HK-2 (cell line): ENCODE measurements around the gene ABI1.

Experiments
- DNase-seq: peaks from one replicate; pipeline ENCODE4 v3.0.0-alpha.2; 2018; ENCODE audit not compliant: unreplicated experiment

Gene ABI1

DNA sequence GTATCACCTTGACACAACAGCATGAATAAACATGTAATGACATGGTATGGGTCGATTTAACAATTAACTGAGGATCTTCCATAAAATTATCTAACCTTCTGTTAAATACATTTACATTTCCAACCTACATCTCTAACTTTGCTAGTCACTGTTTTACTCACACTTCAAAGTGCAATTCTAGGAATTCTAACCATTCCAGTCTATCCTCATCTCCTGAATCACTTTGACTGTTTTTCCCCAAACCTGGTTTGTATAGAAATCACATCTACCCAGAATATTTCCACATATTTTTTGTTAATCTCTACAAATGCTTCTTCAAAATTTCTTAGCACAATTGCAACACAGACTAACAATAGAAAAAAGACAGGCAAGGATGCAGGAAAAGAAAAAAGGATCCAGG lies 6.2 kb downstream of the ABI1 start:
- no peak for DNase-seq

DNA sequence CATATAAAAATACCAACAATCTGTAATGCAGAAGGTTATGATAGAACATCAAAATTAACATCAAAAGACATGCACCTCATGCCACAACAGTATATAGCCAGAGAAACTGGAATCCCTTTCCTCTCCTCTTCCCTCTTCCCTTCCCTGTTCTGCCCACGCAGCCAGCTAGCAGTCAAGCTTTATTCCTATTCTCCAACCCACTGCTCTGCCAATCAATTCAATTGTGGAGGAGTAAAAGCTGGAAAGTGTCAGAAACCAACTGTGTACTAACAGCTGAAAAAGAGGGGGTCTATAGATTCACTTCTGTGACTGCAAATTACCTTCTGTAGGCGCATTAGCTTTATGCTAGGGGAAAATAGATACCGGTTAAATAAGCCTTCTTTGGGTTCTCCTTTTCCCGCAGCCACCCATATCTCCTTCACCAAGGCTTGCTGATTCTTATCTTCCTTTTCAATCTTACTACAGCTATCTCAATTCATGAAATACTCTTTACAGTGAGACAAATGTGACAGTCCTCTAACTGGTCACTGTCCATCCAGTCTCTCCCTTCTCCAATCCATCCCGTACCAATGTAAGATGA lies 16.3 kb downstream of the ABI1 start:
- no peak for DNase-seq

DNA sequence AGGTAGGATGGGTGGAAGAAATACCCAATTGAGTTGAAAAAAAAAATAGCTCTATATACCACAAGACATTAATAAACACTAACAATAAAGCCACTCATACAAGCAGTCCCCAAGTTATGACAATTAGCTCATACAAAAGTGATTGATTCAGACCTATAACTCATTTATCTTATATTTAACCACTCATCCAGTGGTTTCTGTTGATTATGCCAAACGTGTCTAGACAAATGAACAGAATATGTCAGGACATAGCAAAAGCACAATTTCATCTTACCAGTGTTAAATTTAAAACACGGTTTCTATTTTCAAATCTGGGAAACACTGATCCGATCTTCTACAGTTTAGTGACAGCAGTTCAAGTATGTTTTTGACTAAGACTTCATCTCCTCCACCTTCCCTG lies 17.0 kb downstream of the ABI1 start:
- DNase-seq, result no peak

DNA sequence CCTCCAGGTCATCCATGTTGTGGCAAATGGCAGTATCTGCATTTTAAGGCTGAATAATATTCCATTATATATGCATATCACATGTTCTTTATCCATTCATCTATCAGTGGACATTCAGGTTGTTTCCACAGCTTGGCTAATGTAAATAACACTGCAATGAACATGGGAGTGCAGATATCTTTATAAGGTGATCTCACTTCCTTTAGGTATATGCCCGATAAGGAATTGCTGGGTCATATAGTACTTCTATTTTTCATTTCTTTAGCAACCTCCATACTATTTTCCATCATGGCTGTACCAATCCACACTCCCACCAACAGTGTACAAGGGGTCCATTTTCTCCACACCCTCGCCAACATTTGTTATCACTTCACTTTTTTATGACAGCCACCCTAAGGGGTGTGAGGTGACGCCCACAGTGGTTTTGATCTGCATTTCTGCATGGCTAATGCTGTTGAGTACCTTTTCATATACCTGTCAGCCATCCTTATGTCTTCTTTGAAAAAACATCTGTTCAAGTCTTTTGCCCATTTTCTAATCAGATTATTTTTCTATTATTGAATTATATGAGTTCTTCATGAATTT lies 18.9 kb downstream of the ABI1 start:
- DNase-seq, result no peak

DNA sequence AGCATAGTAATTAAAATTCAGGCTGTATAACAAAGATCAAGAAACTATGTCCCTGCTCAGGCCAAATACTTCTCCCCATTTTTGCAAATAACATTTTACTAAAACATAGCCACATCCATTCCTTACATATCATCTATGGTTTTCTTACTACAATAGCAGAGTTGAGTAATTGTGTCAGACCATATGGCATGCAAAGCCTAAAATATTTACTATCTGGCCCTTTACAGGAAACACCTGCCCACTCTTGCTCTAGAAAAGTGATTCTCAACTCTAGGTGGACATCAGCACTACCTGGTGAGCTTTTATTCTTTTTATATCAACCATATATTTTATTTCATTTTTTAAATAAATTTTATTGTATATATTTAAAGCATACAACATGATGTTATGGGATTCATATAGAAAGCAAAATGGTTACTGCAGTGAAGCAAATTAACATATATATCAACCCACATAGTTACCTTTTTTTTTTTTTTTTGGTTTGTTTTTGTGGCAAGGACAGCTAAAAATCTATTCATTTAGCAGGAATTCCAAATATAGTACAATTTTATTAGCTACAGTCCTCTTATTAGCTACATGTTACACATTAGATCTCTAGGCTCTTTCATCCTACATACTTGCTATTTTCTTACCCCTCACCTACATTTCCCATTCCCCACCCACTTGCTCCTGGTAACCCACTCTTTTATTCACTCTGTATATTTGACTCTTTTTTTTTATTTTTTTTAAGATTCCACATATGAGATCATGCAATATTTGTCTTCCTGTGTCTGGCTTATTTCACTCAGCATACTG lies 19.6 kb downstream of the ABI1 start:
- no peak for DNase-seq

DNA sequence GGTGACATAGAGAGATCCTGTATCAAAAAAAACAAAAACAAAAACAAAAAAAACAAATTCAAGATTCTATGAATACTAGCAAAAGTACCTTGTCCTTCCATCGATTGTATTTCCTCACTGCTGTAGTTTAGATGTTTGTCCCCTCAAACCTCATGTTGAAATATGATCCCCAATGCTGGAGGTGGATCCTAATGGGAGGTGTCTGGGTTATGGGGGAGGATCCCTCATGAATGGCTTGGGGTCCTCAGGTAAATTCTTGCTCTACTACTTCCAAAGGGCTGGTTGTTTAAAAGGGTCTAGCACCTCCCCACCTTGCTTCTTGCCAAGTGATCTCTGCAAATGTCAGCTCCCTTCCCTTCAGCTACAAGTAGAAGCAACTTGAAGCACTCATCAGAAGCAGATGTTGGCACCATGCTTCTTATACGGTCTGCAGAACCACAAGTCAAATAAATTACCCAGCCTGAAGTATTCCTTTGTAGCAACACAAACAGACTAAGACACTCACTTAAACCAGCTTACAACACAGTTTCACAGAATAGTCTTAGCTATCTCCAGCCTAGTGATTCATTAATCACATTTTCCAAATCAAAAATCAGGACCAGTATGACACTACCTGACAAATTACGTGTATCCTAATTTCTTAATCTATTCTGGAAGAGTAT lies 20.7 kb downstream of the ABI1 start:
- no peak for DNase-seq

DNA sequence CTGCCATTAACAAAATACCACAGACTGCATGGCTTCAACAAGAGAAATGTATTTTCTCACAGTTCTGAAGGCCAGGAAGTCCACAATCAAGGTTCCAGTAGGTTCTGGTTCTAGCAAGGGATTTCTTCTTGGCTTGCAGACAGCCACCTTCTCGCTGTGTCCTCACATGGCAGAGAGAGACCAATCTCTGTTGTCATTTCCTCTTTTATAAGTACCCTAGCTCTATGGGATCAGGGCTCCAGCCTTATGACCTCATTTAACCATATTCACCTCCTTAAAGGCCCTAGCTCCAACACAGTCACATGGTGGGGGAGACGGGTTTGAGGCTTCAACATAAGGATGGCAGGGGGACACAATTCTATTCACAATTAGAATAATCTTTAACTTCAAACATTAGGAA lies 23.6 kb downstream of the ABI1 start:
- no peak for DNase-seq

DNA sequence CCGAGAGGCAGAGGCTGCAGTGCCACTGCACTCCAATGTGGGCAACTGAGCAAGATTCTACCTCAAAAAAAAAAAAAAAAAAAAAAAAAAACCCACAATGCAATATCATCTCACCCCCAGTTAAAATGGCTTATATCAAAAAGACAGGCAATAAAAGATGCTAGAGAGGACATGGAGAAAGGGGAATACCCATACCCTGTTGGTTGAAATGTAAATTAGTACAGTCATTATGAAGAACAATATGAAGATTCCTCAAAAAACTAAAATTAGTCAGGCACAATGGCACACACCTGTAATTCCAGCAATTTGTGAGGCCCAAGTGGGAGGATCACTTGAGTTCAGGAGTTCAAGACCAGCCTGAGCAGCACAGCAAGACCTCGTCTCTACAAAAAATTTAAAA lies 25.7 kb downstream of the ABI1 start:
- DNase-seq, result no peak

DNA sequence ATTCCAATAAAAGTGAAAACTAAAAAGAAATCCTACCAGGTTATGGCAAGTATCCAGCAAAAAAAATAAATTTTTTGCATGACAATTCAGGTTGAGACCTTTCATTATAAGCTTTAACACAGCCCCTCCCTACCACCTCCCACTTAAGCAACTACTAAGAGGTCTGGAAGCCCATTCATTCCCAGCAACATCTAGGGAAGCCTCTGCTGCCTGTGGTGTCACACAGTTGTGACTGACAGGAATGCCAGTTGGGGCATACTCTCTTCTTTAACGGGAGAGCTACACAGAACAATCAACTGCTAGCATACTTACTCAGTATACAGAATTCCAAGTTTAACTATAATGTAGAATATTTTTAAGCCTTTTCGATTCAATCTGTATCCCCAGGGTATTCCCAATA lies 27.8 kb downstream of the ABI1 start:
- no peak for DNase-seq

DNA sequence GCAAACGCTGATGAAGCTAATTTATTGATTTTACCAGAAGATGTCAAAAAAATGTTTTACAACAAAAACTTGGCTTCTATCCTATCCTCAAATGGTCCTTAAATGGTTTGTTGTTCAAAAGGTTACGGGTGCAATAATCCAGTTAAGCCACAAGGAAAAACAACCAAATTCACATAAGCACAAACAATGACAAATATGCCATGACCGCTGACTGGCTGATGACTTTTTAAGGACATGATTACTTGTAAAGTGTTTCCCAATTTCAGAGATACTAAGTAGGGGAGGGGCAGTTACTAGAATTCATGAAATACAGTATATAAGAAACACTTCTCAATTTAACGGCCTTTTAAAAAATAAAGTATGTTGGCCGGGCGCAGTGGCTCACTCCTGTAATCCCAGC lies 28.8 kb downstream of the ABI1 start:
- no peak for DNase-seq

DNA sequence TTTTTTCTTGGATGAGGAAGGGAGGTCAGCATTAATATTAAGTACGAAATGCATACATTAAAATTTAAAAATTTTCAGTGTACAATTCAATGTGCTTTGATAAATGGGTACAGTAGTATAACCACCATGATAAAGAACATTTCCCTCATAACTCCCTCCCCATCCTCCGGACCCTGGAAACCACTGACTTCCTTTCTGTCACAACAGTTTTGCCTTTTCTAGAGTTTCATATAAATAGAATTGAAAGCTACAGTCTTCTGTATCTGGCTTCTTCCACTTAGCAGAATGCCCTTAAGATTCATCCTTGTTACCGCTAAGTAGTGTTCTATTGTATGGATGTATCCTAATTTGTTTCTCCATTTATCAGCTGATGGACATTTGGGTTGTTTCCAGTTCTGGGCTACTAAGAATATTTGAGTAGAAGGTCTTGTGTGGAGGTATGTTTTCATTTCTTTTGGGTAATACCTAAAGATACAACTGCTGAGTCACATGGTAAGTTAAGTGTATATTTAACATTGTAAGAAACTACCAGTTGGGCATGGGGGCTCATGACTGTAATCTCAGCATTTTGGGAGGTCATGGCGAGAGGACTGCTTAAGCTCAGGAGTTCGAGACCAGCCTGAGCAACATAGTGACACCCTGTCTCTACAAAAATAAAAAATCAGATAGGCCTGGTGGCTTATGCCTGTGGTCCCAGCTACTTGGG lies 30.8 kb downstream of the ABI1 start:
- DNase-seq, result no peak

DNA sequence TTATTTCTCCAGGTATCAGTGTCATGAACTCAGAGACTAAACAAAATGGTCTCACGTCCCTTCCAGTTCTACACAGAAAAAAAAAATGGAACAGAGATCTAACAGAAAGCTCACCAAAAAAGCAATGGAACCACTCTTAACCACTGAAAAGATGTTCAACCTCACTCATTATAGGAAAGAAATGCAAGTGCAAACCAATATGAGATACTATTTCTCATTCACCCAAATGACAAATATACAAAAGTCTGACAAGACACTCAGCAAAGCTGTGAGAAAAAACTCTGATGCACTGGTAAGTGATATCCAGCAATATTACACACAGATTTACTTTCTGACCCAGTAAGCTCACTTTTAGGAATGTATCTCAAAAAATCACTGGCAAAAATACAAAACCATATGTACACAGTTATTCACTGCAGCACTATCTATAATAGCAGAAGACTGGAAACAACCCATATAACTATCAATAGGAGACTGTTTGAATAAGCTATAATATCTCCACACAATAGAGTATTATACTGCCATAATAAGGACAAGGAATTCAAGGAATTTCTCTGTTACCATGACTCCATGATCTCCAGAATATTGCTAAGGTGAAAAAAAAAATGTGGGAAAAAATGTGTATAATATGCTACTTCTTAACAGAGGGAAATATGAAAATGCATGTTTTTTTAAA lies 36.6 kb downstream of the ABI1 start:
- DNase-seq, result no peak

DNA sequence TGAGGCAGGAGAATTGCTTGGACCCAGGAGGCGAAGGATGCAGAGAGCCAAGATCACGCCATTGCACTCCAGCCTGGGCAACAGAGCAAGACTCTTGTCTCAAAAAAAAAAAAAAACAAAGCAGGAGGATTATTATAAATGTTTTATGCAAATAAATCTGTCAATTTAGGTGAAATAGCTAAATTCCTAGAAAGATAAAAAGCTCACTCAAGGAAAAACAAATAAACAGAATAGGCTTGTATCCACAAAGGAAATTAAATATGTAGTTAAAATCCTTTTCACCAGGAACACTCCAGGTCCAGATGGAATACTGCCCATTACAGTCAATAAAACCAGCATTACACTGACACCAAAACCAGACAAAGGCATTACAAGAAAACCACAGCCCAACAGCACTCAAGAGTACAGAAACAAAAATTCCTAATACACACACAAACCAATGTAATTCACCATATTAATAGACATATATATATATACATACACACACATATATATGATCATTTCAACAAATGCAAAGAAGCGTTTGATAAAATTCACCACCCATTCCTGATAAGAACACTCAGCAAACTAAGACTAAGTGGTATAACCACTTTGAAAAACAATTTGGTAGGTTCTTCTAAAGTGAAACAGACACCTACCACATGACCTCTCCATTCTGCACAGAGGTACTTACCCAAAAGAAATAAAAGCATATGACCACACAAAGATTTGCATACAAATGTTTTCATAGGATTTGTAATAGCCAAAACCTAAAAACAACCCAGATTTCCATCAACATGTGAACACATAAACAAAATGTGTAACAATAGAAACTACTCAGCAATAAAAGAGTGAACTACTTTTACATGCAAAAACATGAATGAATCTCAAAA lies 38.8 kb downstream of the ABI1 start:
- DNase-seq, result no peak

DNA sequence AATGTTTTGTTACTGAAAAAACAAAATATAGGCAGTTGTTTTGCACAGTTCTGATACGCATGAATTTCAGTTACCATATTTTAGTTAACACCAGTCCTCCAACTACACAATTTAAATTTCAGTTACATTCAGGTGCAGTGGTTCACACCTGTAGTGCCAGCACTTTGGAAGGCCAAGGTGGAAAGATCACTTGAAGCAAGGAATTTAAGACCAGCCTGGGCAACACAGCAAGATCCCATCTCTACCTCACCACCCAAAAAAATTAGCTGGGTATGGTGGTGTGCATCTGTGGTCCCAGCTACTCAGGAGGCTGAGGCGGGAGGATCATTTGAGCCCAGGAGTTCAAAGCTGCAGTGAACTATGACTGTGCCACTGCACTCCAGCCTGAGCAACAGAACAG lies 45.3 kb downstream of the ABI1 start:
- DNase-seq, result no peak

DNA sequence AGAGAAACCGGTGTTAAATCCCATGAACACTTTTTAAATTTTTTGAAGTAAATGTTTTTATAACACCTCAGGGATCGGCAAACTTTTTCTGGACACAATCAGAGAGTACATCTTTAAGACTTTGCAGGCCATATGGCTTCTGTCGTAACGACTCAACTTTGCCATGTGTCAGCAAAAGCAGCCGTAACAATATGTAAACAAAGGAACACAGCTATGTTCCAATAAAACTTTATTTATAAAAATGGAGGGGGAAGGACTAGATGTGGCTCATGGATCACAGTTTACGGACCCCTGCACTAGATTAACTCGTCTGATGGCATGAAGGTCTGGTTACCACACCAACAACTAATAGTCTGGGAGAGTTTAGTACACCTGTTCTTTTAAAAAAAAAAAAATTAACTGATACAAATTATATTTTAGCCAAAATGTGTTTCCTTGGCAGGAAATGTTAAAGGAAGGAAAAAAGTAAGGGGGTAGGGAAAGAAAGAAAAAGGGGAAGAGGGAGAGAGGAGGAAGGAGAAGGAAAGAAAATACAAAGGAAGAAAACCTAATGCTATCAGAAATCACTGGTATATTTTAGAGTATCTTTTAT lies 50.2 kb downstream of the ABI1 start:
- DNase-seq, result no peak

DNA sequence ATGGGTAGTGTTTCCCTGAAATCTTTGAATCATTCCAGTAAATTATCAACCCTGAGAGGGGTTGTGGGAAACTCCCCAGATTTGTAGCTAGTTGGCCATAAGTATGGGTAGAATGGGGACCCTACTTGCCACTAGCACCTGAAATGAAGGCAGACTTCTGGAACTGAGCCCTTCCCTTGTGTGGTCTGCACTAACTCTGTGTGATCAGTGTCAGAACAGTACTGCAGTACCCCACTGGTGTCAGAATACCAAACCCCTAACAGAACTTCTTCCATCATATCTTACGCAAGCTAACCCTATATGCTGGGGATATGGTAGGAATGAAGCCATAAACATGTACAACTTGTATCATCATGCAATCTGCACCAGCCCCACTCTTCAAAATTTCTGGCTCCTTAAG lies 50.8 kb downstream of the ABI1 start:
- DNase-seq, result no peak

DNA sequence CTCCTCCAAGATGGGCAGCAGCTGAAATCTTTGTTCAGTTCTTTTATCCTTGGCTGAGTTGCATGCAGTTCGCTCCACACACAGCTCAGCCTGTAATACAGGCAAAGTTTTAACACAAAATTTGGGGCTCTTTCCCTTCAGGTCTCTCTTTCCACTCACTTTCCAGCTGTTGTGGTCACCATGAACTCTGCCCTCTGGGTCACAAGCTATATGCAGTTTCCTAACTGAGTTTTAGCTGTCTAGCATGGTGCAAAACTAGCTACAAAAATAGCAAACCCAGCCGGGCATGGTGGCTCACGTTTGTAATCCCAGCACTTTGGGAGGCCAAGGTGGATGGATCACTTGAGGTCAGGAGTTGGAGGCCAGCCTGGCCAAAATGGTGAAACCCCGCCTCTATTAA lies 53.2 kb downstream of the ABI1 start:
- no peak for DNase-seq

DNA sequence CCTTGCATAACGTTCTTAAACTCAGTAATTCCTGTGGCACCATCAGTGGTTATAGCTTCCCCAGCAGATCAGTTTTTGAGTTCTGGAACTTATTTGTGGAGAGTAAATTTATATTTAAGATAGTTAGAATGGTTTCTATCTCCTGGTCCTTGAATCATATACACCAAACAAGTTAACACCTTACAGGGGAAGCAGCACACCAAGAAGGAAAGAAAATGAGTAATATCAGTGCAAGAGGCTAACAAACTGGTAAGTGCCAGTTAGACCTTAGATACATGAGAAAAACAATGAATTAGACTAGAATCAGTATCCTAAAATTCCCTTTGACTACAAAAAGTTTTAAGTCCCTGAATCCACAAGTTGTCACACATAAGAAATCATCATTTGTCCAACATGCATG lies 54.2 kb downstream of the ABI1 start:
- DNase-seq, result no peak

DNA sequence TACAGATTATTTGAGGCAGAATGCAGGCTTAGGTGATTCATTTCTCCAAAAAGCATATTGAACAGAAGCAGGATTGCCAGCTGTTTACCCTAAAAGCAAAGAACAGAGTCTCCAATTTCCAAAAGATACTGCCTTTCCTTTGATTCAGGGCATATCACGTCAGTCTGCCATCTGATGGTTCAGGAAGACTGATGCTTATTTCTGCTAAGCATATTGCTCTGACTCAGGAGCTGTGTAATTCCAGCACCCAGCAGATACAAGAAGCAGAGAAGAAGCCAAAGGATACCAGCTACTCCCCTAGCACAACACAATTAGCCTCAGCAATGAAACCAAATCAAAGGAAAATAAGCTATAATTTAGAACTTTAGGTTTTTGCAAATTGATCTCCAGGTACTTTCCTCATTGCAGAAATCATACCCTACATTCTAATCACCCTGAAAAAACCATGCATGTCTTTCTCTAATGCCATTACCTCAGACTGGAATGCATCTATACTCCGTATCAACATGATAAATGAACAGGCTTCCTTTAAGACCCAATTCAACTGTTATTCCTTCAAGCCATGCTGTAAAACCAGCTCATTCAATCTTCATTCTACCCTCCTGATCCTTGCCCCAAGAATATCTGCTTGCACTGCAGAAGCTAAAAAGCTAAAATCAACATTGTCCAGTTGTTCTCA lies 55.1 kb downstream of the ABI1 start:
- no peak for DNase-seq
